ENCODE results near the gene SIRPA.

DNA sequence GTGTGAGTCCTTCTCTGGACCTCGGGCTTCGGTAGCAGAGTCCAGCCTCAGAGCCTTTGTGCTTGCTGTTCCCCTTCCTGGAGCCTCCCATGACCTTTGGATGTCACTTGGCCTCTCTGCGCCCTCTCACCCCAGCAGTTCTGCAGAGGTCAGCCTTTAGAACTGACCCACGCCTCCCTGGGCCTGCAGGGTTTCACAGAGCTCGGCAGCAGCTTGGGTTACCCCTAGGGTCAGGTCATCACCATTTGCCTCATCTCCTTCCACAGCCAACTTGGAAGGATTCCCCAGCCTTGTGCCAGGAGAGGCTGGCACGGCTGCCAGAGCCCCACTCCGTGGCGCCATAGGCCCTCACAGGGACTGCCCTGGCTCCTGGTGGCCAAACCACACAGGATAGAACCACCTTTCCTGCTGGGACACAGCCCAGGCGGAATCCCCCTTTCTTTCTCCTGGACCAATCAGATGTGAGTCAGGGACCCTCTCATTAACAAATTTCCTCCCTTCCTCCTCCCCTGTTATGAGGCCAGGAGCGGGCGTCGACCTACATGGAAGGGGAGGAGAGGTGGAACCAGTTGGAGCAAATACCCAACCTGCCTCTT, 13.9 kb upstream of the SIRPA start:
- TF ChIP-seq CTCF (conservative IDR thresholded peaks at IDR 0.05; ENCODE audit: low read depth, low read length) (no peak), EZH2 (IDR thresholded peaks at IDR 0.05; ENCODE audit: low read length, unreplicated experiment) (no peak)

All from PC-3 (cell line).